Stimulated activated CD8-positive, alpha-beta memory T cell treated with anti-CD3 and anti-CD28 coated beads, Interleukin-2, amount 100 ng/mL, for 48 hours (primary cell): Measurements from ENCODE around the gene ZNF684.
"Not testable (repeated sequence)": the region's sequence is repeated elsewhere in the genome, so short reads cannot be mapped to it uniquely, and the experiment has no call there.

Experiments used
- DNase-seq, 2 donors: peaks; one replicate each; pipeline ENCODE4 v3.0.0-alpha.2; 2020; ENCODE audit warnings: low read depth in 2 of 2

The ZNF684 gene

DNA sequence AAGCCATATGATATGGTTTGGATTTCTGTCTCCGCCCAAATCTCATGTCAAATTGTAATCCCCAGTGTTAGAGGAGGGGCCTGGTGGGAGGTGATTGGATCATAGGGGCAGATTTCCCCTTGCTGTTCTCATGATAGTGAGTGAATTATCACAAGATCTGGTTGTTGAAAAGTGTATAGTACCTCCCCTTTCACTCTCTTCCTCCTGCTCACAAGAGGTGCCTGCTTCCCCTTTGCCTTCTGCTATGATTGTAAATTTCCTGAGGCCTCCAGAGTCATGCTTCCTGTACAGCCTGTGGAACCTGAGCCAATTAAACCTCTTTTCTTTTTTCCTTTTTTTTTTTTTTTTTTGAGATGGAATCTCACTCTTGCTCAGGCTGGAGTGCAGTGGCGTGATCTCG lies 43.4 kb downstream of the ZNF684 start:
- not testable (repeated sequence) for DNase-seq

DNA sequence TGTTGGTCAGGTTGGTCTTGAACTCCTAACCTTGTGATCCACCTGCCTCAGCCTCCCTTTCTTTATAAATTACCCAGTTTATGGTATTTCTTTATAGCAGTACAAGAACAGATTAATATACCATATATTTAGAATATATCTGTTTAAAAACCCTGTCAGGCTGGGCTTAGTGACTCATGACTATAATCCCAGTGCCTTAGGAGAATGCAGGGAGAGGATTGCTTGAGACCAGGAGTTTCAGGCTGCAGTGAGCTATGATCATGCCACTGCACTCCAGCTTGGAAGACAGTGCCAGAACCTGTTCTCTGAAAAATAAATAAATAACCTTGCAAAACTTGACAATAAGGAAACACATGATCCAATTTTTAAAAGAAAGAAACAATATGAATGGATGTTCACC lies 43.9 kb downstream of the ZNF684 start:
- no peak for DNase-seq

DNA sequence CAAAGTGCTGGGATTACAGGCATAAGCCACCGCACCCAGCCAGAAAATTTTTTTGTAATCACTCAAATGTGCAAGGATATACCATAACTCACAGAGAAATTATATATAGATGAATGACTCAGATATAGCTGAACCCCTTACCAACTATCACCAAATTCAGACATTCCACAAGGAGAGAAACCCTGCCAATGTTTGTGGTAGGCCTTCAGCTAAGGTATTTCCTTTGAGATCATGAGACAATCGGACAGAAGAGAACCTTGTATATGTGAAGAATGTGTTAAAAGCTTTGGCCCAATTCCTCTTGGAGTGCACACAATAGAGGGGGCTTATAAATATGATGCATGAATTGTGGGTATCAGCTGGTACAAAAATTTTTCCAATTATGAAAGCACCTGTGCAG lies 50.7 kb downstream of the ZNF684 start:
- DNase-seq: no peak

DNA sequence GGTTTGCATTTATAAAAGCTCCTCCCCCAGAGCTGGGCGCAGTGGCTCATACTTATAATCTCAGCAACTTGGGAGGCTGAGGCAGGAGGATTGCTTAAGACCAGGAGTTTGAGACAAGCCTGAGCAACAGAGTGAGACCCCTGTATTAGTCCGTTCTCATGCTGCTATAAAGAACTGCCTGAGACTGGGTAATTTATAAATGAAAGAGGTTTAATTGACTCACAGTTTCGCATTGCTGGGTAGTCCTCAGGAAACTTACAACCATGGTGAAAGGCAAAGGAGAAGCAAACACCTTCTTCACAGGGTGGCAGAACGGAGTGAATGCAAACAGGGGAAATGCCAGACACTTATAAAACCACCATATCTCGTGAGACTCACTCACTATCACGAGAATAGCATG lies 52.5 kb downstream of the ZNF684 start:
- DNase-seq: no peak

DNA sequence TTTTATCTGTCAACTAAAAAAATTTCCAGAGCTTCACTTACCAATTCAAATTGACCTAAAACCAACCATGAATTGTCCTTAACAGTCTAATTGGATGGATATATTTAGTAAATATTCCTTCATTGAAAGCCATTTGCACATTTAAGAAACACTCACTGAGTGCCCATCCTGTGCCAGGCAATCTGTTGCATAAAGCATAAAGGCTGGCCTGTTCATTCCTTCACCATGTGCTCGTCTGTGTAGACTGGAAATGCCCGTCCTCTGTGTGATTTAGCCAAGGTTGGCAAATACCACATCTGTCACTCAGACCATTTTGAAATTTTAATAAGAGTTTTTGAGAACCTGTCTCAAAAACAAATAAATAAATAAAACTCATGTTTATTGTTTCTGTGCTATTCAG lies 57.1 kb downstream of the ZNF684 start:
- no peak for DNase-seq

DNA sequence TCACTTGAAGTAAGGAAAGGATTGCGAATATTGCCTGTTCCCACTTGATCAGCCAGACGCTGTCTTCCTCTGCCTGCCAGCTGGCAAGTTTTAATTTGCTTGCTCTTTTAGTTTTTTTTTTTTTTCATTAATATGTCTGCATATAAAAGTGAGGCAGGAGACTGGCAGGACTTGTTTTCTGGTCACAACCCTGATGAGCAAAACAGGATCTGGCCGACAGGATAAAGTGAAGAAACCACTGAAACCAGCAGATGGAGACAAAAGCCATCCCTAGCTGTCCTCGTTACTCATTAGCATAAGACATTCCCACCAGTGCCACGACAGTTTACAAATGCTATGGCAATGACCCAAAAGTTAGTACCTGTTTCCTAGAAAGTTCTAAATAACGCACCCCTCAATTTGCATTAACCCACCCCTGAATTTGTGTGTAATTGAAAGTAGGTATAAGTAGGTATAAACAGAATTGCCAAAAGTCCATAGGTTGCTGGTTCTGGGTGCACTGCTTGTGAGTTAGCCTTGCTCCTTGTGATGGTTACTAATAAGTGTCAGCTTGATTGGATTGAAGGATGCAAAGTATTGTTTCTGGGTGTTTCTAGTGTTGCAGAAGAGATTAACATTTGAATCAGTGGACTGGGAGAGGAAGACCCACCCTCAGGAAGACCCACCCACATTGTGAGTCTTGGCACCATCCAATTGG lies 60.8 kb downstream of the ZNF684 start:
- no peak for DNase-seq

DNA sequence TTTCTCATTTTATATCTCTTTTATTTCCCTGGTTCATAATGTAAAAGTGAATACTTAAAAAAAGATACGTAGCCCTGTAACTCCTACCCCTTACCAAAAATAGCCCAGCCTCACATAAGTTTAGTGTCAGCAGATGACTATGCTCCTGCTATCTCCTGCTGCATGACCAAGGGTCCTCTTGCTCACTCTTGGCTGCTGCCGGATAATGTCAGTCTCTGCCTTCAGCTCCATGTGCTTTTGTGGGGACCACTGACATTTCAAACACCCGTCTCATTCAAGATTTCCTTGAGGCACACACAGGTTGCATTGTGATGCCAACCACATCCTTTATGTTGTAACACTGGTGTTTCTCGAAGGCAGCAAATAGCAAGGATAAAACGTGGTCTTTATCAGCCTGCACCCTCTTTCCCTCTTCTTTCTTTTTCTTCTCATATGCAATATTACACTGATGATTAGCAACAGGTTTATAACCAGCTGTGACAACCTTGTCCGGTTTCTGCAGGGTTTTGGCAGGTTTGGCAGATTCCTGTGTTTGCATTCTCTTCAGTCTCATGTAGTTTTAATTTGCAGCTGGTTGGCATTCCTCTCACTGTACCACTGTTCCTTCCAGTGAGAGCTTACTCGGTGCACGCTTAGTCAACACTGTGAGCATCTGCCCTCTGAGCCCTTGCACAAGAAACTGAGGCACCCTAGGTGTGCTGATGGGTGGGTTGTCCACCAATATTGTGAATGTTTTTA lies 62.2 kb downstream of the ZNF684 start:
- DNase-seq: no peak

DNA sequence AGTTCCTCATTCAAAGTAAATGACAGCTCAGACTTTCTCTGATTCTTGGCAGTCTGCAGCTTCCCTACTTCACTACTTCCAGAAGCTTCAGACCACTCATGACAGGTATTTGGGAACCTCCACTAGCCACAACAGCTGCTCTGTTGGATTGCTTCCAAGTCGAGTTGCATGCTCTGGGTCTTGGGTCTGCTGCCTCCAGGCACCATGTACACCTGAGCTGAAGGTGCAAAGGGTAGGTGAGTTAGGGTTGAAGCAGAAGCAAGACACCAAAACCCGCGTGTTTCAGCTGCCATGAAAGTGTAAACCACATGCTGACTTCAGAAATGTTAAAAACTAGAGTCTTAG lies 62.7 kb downstream of the ZNF684 start:
- no peak for DNase-seq

DNA sequence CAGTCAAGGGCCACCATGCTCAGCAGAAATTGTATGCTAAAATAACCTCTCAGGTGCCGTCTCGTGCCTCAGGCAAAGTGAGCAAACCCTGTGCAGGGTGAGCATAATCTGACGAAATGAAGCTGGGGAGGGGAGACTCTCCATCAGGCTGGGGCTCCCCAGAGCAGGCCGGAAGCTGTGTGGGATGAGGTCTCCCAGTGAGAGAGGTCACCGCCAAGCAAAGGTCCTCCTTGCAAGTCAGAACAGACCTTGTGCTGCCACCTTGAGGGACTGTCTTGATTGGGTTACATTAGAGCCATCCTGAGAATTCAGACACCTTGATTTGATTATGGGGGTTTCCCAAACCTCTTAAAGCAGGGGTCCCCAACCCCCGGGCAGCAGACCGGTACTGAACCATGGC lies 64.2 kb downstream of the ZNF684 start:
- no peak for DNase-seq
